HG02852 (cell line): Measurements from ENCODE around the gene ARHGEF12.

Experiments
- ATAC-seq: cut with Tn5 transposase; IDR thresholded peaks from one replicate; pipeline ENCODE4 v1.9.1; 2021; ENCODE audit warnings: mild to moderate bottlenecking, moderate library complexity; ENCODE audit not compliant: unreplicated experiment

ARHGEF12 gene

GRCh38 chr11:120409655-120410054 is 73.4 kb downstream of the ARHGEF12 start:
- ATAC-seq = no peak

- no peak for ATAC-seq
Measured at GRCh38 chr11:120410622-120411380, 74.6 kb downstream of the ARHGEF12 start.

GRCh38 chr11:120413480-120413879 is 77.3 kb downstream of the ARHGEF12 start:
- ATAC-seq = no peak

- no peak for ATAC-seq
Measured at GRCh38 chr11:120420572-120420971, 84.4 kb downstream of the ARHGEF12 start.

- no peak for ATAC-seq
Measured at GRCh38 chr11:120424185-120424969, 88.2 kb downstream of the ARHGEF12 start.

GRCh38 chr11:120424970-120425332 is 88.7 kb downstream of the ARHGEF12 start:
- no peak for ATAC-seq

GRCh38 chr11:120425527-120425926 is 89.3 kb downstream of the ARHGEF12 start:
- ATAC-seq = no peak

GRCh38 chr11:120430146-120430545 is 93.9 kb downstream of the ARHGEF12 start:
- ATAC-seq = no peak

GRCh38 chr11:120431633-120432032 is 95.4 kb downstream of the ARHGEF12 start:
- no peak for ATAC-seq

- ATAC-seq = no peak
Measured at GRCh38 chr11:120432056-120433018, 96.1 kb downstream of the ARHGEF12 start.

GRCh38 chr11:120441592-120441991 is 105.4 kb downstream of the ARHGEF12 start:
- no peak for ATAC-seq

- no peak for ATAC-seq
Measured at GRCh38 chr11:120442031-120442430, 105.8 kb downstream of the ARHGEF12 start.

- no peak for ATAC-seq
Measured at GRCh38 chr11:120446802-120447201, 110.6 kb downstream of the ARHGEF12 start.

GRCh38 chr11:120448240-120448639 is 112.0 kb downstream of the ARHGEF12 start:
- ATAC-seq = no peak

GRCh38 chr11:120455487-120455886 is 119.3 kb downstream of the ARHGEF12 start:
- ATAC-seq = no peak

- no peak for ATAC-seq
Measured at GRCh38 chr11:120457996-120458395, 121.8 kb downstream of the ARHGEF12 start.

- ATAC-seq = no peak
Measured at GRCh38 chr11:120462825-120463224, 126.6 kb downstream of the ARHGEF12 start.

- no peak for ATAC-seq
Measured at GRCh38 chr11:120465921-120466534, 129.8 kb downstream of the ARHGEF12 start.

- ATAC-seq = no peak
Measured at GRCh38 chr11:120467627-120468026, 131.4 kb downstream of the ARHGEF12 start.

- no peak for ATAC-seq
Measured at GRCh38 chr11:120471131-120471530, 134.9 kb downstream of the ARHGEF12 start.

GRCh38 chr11:120471994-120472393 is 135.8 kb downstream of the ARHGEF12 start:
- no peak for ATAC-seq
